WTC11 (cell line): ENCODE data around the gene PRKN. TPM values are rescaled to one million over a fixed set of nuclear protein-coding genes. Genes with fewer than 3 reads are reported as not detected.

ENCODE experiments used
- ATAC-seq: fragments of 200-7000 bp; cut with Tn5 transposase; 2 replicates; pipeline ENCODE4 v1.10.0; 2021; ENCODE audit warnings: mild to moderate bottlenecking, moderate library complexity
- CTCF ChIA-PET: fragments of 300-600 bp; sonication (Branson Sonifier 250); formaldehyde crosslinking; loops from one replicate; lab custom pipeline; 2021; ENCODE audit warnings: antibody characterized with exemption; lab: Charles Lee
- POLR2A ChIA-PET: fragments of 350-600 bp; sonication (Branson Sonifier 250); formaldehyde crosslinking; loops from one replicate; lab custom pipeline; 2021; ENCODE audit warnings: antibody characterized with exemption; lab: Charles Lee
- DNase-seq: peaks from one replicate; pipeline ENCODE4 v3.0.0; 2021; ENCODE audit warnings: low spot score
- H3K27ac Mint-ChIP-seq: 2 replicates; pipeline ENCODE4 v1.8.0; 2021; ENCODE audit warnings: mixed read lengths
- H3K27me3 Mint-ChIP-seq: 2 replicates; pipeline ENCODE4 v1.8.0; 2021; ENCODE audit warnings: low read depth, mild to moderate bottlenecking, moderate library complexity, mixed read lengths
- H3K36me3 Mint-ChIP-seq: 2 replicates; pipeline ENCODE4 v1.8.0; 2021; ENCODE audit warnings: mixed read lengths
- H3K4me1 Mint-ChIP-seq: 2 replicates; pipeline ENCODE4 v1.8.0; 2022; ENCODE audit warnings: mixed read lengths
- H3K4me3 Mint-ChIP-seq: 2 replicates; pipeline ENCODE4 v1.8.0; 2021; ENCODE audit warnings: mild to moderate bottlenecking, moderate library complexity, mixed read lengths
- H3K9me3 Mint-ChIP-seq: 2 replicates; pipeline ENCODE4 v1.8.0; 2021; ENCODE audit warnings: mixed read lengths
- CBFB ChIP-seq: sonication (generic); formaldehyde crosslinking; IDR thresholded peaks from 2 replicates; pipeline ENCODE4 v1.8.1; 2022; ENCODE audit warnings: mild to moderate bottlenecking, low read depth, missing genetic modification reagents
- FOXJ3 ChIP-seq: sonication (generic); formaldehyde crosslinking; IDR thresholded peaks from 2 replicates; pipeline ENCODE4 v1.9.0; 2021; ENCODE audit warnings: missing genetic modification reagents, mild to moderate bottlenecking, borderline replicate concordance
- GABPB1 ChIP-seq: sonication (generic); formaldehyde crosslinking; IDR thresholded peaks from 2 replicates; pipeline ENCODE4 v1.8.1; 2023; ENCODE audit warnings: mild to moderate bottlenecking, missing genetic modification reagents
- GTF2I ChIP-seq: fragments of 250-450 bp; sonication (Bioruptor Pico); conservative IDR thresholded peaks from 2 replicates; pipeline ENCODE4 v1.4.0; 2021; ENCODE audit warnings: mild to moderate bottlenecking
- JAZF1 ChIP-seq: fragments of 250-450 bp; sonication (Bioruptor Pico); IDR thresholded peaks from 2 replicates; pipeline ENCODE4 v1.9.0; 2021; ENCODE audit warnings: moderate library complexity, mild to moderate bottlenecking, inconsistent platforms
- NFE2L1 ChIP-seq: sonication (generic); formaldehyde crosslinking; IDR thresholded peaks from 2 replicates; pipeline ENCODE4 v1.8.1; 2023; ENCODE audit warnings: missing genetic modification reagents
- NFYB ChIP-seq: sonication (generic); formaldehyde crosslinking; conservative IDR thresholded peaks from 2 replicates; pipeline ENCODE4 v1.8.0; 2022; ENCODE audit warnings: low read depth, missing genetic modification reagents
- NR1H2 ChIP-seq: sonication (generic); formaldehyde crosslinking; IDR thresholded peaks from 2 replicates; pipeline ENCODE4 v1.9.0; 2021; ENCODE audit warnings: mild to moderate bottlenecking, moderate library complexity, missing genetic modification reagents
- SMAD3 ChIP-seq: sonication (generic); formaldehyde crosslinking; IDR thresholded peaks from 2 replicates; pipeline ENCODE4 v1.8.0; 2022; ENCODE audit warnings: missing genetic modification reagents, mild to moderate bottlenecking, borderline replicate concordance
- TP53 ChIP-seq: sonication (generic); formaldehyde crosslinking; IDR thresholded peaks from 2 replicates; pipeline ENCODE4 v1.8.1; 2023; ENCODE audit warnings: mild to moderate bottlenecking, missing genetic modification reagents
- ZNF317 ChIP-seq: sonication (generic); formaldehyde crosslinking; IDR thresholded peaks from 2 replicates; pipeline ENCODE4 v1.8.1; 2023; ENCODE audit warnings: low read depth, mild to moderate bottlenecking, moderate library complexity, missing genetic modification reagents, borderline replicate concordance
- total RNA-seq: library from RNA; stranded (reverse); gene quantifications from 3 replicates; pipeline ENCODE4 v1.2.3, GENCODE V29; 2021
- TF ChIP-seq, protein P1 (sequence below): sonication (generic); formaldehyde crosslinking; conservative IDR thresholded peaks from 2 replicates; pipeline ENCODE4 v1.8.1; 2023; ENCODE audit warnings: mild to moderate bottlenecking, low read depth, missing genetic modification reagents, moderate library complexity
- TF ChIP-seq, protein P2 (sequence below): fragments of 250-450 bp; sonication (Bioruptor Pico); IDR thresholded peaks from 2 replicates; pipeline ENCODE4 v1.9.0; 2021; ENCODE audit warnings: mild to moderate bottlenecking
- TF ChIP-seq, protein P3 (sequence below): fragments of 250-450 bp; sonication (Bioruptor Pico); IDR thresholded peaks from 2 replicates; pipeline ENCODE4 v1.9.0; 2021; ENCODE audit warnings: moderate library complexity, mild to moderate bottlenecking, inconsistent platforms, borderline replicate concordance
- TF ChIP-seq, protein P4 (sequence below): fragments of 250-450 bp; sonication (Bioruptor Pico); IDR thresholded peaks from 2 replicates; pipeline ENCODE4 v1.9.0; 2021; ENCODE audit warnings: mild to moderate bottlenecking
- TF ChIP-seq, protein P5 (sequence below): fragments of 250-450 bp; sonication (Bioruptor Pico); IDR thresholded peaks from 2 replicates; pipeline ENCODE4 v2.1.2; 2022; ENCODE audit warnings: mild to moderate bottlenecking, moderate library complexity
- TF ChIP-seq, protein P6 (sequence below): sonication (generic); formaldehyde crosslinking; IDR thresholded peaks from 2 replicates; pipeline ENCODE4 v1.8.0; 2022; ENCODE audit warnings: mild to moderate bottlenecking, missing genetic modification reagents
- TF ChIP-seq, protein P7 (sequence below): sonication (generic); formaldehyde crosslinking; IDR thresholded peaks from 2 replicates; pipeline ENCODE4 v1.8.1; 2022; ENCODE audit warnings: missing genetic modification reagents, borderline replicate concordance
- TF ChIP-seq, protein P8 (sequence below): fragments of 250-450 bp; sonication (Bioruptor Pico); conservative IDR thresholded peaks from 2 replicates; pipeline ENCODE4 v1.9.0; 2021; ENCODE audit warnings: mild to moderate bottlenecking

Gene PRKN
- total RNA-seq, 1 experiment from 2014 or later: 0.59 TPM

DNA sequence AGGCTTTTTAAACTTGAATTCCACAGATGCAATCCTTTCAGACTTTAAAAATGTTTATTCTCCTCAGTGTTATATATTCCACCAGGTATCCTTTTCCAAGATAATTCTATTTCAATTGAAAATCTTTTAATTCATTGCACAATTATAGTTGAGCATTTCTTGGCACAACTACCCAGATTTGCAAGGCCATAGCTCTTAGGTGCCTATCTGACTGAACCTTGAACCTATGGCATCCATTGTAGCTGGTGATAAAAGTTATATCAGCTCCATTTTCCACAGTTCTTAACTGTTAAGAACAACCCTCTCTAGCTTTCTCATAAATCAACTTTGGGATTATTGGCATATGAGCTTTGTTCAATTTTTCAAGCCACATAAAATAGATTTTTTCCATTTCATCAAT is 42.6 kb upstream of the PRKN start:
- H3K4me3 Mint-ChIP-seq: no peak overlapping the region
- CTCF ChIA-PET: no interaction called here

More for the DNA sequence above, 42.6 kb upstream of the PRKN start:
- no peak for ATAC-seq
- POLR2A ChIA-PET: no interaction called here
- Mint-ChIP-seq H3K27me3 (no peaks in the 10 kb centered on the region), H3K4me1 (no peaks in the 10 kb centered on the region), H3K9me3 (no peaks in the 10 kb centered on the region), H3K27ac (no peak overlapping the region), H3K36me3 (no peaks in the 10 kb centered on the region)
- DNase-seq: no peak
- TF ChIP-seq GABPB1 (CRISPR knock-in tag) (no peak), SMAD3 (CRISPR knock-in tag) (no peak), NFE2L1 (CRISPR knock-in tag) (no peak), JAZF1 (CRISPR knock-in tag) (no peak), GTF2I (CRISPR knock-in tag) (no peak), TP53 (CRISPR knock-in tag) (no peak), NR1H2 (CRISPR knock-in tag) (no peak), CBFB (CRISPR knock-in tag) (no peak), NFYB (no peak), ZNF317 (CRISPR knock-in tag) (no peak), FOXJ3 (CRISPR knock-in tag) (no peak)
- TF ChIP-seq, protein P1, sequence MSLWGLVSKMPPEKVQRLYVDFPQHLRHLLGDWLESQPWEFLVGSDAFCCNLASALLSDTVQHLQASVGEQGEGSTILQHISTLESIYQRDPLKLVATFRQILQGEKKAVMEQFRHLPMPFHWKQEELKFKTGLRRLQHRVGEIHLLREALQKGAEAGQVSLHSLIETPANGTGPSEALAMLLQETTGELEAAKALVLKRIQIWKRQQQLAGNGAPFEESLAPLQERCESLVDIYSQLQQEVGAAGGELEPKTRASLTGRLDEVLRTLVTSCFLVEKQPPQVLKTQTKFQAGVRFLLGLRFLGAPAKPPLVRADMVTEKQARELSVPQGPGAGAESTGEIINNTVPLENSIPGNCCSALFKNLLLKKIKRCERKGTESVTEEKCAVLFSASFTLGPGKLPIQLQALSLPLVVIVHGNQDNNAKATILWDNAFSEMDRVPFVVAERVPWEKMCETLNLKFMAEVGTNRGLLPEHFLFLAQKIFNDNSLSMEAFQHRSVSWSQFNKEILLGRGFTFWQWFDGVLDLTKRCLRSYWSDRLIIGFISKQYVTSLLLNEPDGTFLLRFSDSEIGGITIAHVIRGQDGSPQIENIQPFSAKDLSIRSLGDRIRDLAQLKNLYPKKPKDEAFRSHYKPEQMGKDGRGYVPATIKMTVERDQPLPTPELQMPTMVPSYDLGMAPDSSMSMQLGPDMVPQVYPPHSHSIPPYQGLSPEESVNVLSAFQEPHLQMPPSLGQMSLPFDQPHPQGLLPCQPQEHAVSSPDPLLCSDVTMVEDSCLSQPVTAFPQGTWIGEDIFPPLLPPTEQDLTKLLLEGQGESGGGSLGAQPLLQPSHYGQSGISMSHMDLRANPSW (CRISPR knock-in tag): no peak
- TF ChIP-seq, protein P2, sequence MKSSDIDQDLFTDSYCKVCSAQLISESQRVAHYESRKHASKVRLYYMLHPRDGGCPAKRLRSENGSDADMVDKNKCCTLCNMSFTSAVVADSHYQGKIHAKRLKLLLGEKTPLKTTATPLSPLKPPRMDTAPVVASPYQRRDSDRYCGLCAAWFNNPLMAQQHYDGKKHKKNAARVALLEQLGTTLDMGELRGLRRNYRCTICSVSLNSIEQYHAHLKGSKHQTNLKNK (CRISPR knock-in tag): no peak
- TF ChIP-seq, protein P3, sequence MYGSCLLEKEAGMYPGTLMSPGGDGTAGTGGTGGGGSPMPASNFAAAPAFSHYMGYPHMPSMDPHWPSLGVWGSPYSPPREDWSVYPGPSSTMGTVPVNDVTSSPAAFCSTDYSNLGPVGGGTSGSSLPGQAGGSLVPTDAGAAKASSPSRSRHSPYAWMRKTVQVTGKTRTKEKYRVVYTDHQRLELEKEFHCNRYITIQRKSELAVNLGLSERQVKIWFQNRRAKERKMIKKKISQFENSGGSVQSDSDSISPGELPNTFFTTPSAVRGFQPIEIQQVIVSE (CRISPR knock-in tag): no peak
- TF ChIP-seq, protein P4, sequence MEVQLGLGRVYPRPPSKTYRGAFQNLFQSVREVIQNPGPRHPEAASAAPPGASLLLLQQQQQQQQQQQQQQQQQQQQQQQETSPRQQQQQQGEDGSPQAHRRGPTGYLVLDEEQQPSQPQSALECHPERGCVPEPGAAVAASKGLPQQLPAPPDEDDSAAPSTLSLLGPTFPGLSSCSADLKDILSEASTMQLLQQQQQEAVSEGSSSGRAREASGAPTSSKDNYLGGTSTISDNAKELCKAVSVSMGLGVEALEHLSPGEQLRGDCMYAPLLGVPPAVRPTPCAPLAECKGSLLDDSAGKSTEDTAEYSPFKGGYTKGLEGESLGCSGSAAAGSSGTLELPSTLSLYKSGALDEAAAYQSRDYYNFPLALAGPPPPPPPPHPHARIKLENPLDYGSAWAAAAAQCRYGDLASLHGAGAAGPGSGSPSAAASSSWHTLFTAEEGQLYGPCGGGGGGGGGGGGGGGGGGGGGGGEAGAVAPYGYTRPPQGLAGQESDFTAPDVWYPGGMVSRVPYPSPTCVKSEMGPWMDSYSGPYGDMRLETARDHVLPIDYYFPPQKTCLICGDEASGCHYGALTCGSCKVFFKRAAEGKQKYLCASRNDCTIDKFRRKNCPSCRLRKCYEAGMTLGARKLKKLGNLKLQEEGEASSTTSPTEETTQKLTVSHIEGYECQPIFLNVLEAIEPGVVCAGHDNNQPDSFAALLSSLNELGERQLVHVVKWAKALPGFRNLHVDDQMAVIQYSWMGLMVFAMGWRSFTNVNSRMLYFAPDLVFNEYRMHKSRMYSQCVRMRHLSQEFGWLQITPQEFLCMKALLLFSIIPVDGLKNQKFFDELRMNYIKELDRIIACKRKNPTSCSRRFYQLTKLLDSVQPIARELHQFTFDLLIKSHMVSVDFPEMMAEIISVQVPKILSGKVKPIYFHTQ (CRISPR knock-in tag): no peak
- TF ChIP-seq, protein P5, sequence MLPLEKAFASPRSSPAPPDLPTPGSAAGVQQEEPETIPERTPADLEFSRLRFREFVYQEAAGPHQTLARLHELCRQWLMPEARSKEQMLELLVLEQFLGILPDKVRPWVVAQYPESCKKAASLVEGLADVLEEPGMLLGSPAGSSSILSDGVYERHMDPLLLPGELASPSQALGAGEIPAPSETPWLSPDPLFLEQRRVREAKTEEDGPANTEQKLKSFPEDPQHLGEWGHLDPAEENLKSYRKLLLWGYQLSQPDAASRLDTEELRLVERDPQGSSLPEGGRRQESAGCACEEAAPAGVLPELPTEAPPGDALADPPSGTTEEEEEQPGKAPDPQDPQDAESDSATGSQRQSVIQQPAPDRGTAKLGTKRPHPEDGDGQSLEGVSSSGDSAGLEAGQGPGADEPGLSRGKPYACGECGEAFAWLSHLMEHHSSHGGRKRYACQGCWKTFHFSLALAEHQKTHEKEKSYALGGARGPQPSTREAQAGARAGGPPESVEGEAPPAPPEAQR (CRISPR knock-in tag): no peak
- TF ChIP-seq, protein P6, sequence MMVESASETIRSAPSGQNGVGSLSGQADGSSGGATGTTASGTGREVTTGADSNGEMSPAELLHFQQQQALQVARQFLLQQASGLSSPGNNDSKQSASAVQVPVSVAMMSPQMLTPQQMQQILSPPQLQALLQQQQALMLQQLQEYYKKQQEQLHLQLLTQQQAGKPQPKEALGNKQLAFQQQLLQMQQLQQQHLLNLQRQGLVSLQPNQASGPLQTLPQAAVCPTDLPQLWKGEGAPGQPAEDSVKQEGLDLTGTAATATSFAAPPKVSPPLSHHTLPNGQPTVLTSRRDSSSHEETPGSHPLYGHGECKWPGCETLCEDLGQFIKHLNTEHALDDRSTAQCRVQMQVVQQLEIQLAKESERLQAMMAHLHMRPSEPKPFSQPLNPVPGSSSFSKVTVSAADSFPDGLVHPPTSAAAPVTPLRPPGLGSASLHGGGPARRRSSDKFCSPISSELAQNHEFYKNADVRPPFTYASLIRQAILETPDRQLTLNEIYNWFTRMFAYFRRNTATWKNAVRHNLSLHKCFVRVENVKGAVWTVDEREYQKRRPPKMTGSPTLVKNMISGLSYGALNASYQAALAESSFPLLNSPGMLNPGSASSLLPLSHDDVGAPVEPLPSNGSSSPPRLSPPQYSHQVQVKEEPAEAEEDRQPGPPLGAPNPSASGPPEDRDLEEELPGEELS (CRISPR knock-in tag): no peak
- TF ChIP-seq, protein P7, sequence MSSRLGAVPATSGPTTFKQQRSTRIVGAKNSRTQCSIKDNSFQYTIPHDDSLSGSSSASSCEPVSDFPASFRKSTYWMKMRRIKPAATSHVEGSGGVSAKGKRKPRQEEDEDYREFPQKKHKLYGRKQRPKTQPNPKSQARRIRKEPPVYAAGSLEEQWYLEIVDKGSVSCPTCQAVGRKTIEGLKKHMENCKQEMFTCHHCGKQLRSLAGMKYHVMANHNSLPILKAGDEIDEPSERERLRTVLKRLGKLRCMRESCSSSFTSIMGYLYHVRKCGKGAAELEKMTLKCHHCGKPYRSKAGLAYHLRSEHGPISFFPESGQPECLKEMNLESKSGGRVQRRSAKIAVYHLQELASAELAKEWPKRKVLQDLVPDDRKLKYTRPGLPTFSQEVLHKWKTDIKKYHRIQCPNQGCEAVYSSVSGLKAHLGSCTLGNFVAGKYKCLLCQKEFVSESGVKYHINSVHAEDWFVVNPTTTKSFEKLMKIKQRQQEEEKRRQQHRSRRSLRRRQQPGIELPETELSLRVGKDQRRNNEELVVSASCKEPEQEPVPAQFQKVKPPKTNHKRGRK (CRISPR knock-in tag): no peak
- TF ChIP-seq, protein P8, sequence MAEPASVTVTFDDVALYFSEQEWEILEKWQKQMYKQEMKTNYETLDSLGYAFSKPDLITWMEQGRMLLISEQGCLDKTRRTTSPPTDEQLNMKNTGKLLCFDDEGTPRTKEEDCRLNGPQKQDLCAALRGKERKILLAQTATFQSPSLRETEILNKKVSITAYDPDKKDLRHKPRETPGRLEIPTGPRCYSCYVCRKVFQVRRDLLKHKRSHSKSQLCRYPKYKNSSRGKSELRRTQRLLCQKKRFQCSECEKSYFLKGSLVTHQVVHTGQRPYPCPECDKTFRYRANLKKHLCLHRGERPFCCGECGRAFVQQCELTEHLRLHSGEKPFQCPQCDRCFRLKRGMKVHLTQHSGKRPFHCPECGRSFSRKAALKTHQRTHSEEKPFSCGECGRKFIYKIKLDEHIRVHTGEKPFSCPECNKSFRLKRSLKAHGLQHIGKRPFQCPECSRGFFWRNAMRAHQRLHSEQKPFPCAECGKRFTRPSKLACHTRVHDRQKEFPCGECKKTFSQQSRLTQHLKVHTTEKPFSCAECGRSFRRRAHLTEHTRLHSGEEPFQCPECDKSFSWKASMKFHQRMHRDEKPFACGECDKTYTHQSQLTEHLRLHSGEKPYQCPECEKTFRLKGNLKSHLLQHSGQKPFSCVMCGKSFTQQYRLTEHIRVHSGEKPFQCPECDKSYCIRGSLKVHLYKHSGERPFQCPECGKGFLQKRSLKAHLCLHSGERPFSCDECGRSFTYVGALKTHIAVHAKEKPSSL (CRISPR knock-in tag): no peak
